SH-SY5Y (cell line): ENCODE results near the gene HS6ST1.

Experiments
- GATA2 ChIP-seq: IDR thresholded peaks from 2 replicates; pipeline ENCODE4 v1.6.1; 2011; ENCODE audit warnings: mild to moderate bottlenecking, low read depth, low read length
- GATA3 ChIP-seq: IDR thresholded peaks from 2 replicates; pipeline ENCODE4 v1.6.1; 2011; ENCODE audit warnings: low read depth, mild to moderate bottlenecking, low read length, moderate library complexity

DNA sequence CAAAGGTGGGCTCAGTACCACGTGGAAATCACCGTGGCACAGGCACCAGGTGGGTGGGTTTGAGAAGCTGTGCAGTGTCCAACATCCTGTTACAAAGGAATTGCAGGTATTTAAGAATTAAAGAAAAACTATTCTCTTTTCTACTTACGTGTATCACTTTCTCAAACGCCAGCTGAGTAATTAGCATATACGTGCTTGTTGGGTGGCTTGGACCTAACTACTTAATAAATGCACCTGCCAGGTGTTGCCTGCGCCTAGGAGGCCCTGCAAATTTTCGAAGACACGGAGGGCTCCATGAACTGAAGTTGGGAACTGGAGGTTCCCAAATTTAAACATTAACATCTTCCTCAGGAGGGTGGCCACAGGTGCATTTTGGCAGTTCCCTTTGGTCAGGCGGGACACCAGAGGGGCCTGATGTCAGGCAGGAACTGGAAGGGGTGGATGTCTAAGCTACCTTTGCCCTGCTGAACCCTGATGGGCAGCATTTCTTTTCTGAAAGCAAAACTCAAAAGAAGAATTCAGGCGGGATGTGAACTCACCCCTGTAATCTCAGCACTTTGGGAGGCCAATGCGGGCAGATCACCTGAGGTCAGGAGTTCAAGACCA lies 84.8 kb downstream of the HS6ST1 start:
- TF ChIP-seq GATA3 (no peak), GATA2 (no peak)
